ENCODE measurements around the gene BRPF1. TPM values are rescaled to one million over a fixed set of nuclear protein-coding genes. Genes with fewer than 3 reads are reported as not detected.

The BRPF1 gene
- polyA plus RNA-seq, 1 donor from 2014 or later = 14.9 TPM

DNA sequence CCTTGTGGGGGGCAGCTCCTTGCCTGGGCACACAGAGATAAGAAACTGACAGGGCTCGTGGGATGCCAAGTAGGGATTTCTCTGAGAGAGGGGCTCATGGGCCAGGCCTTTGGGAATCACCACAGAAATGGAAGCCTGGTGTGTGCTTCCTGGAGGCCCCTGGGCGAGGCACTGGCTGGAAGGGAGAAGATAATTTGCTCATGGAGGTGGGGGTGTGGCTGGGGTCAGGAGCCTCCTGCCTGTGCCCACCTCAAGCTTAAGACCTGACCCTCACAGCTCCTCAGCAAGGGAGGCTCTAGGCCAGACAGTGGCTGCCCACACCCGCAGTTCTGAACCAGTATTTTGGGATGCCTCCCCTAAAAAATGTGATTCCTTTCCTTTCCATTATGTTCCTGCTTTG is 44.8 kb upstream of the BRPF1 start:
- Histone ChIP-seq H3K9me3 (ENCODE audit: low read length) (no peaks in the 10 kb centered on the region), H3K9ac (ENCODE audit: low read length) (no peak overlapping the region), H3K9me2 (ENCODE audit: insufficient read depth, low read length) (no peaks in the 10 kb centered on the region), H3K4me2 (ENCODE audit: low read length) (no peak overlapping the region), H3K4me3 (ENCODE audit: low read length) (no peak overlapping the region), H4K20me1 (ENCODE audit: insufficient read depth) (no peaks in the 10 kb centered on the region), H2AFZ (ENCODE audit: low read depth, low read length) (no peak overlapping the region), H3K27ac (ENCODE audit: low read length) (no peak overlapping the region), H3K79me2 (replicated peaks; ENCODE audit: insufficient read depth, low read length) (no peaks in the 10 kb centered on the region), H3K27me3 (ENCODE audit: insufficient read depth, low read depth, low read length) (no peaks in the 10 kb centered on the region), H3F3A (ENCODE audit: insufficient read depth, low read length, poor library complexity, severe bottlenecking) (no peaks in the 10 kb centered on the region), H3K36me3 (ENCODE audit: insufficient read depth, low read length) (no peaks in the 10 kb centered on the region)
- no peak for TF ChIP-seq POLR2AphosphoS5 (IDR thresholded peaks at IDR 0.05)
- TF ChIP-seq RAD21 (conservative IDR thresholded peaks at IDR 0.05) = no peak
- no peak for TF ChIP-seq MXI1 (conservative IDR thresholded peaks at IDR 0.05; ENCODE audit: poor library complexity, severe bottlenecking)
- TF ChIP-seq, protein P1, sequence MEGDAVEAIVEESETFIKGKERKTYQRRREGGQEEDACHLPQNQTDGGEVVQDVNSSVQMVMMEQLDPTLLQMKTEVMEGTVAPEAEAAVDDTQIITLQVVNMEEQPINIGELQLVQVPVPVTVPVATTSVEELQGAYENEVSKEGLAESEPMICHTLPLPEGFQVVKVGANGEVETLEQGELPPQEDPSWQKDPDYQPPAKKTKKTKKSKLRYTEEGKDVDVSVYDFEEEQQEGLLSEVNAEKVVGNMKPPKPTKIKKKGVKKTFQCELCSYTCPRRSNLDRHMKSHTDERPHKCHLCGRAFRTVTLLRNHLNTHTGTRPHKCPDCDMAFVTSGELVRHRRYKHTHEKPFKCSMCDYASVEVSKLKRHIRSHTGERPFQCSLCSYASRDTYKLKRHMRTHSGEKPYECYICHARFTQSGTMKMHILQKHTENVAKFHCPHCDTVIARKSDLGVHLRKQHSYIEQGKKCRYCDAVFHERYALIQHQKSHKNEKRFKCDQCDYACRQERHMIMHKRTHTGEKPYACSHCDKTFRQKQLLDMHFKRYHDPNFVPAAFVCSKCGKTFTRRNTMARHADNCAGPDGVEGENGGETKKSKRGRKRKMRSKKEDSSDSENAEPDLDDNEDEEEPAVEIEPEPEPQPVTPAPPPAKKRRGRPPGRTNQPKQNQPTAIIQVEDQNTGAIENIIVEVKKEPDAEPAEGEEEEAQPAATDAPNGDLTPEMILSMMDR (IDR thresholded peaks at IDR 0.05; ENCODE audit: poor library complexity, severe bottlenecking) = no peak
- no peak for TF ChIP-seq SMC3 (conservative IDR thresholded peaks at IDR 0.05; ENCODE audit: poor library complexity)

DNA sequence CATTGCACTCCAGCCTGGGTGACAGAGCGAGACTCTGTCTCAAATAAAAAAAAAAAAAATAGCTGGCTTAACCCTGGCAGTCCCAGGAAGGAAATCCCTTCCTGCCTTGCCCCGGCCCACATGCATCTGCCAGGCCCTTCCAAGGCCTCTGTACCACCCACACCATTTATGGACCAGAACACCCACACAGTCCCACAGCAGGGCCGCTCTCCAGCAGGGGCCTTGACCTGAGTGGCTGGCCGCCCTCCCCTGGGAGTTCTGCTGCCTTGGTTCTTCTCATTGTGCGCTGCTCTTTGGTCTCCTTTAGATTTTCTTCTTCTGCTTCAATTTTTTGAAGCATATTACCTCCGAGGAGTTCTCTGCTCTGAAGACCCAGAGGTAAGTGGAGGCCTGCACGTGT is 44.0 kb upstream of the BRPF1 start:
- H3K27me3 ChIP-seq (ENCODE audit: insufficient read depth, low read depth, low read length) = no peaks in the 10 kb centered on the region
- no peaks in the 10 kb centered on the region for H4K20me1 ChIP-seq (ENCODE audit: insufficient read depth)
- H3K27ac ChIP-seq (ENCODE audit: low read length) = no peak overlapping the region
- TF ChIP-seq, protein P1 (IDR thresholded peaks at IDR 0.05; ENCODE audit: poor library complexity, severe bottlenecking) = no peak
- TF ChIP-seq POLR2AphosphoS5 (IDR thresholded peaks at IDR 0.05) (no peak), TAF1 (IDR thresholded peaks at IDR 0.05; ENCODE audit: low read depth) (no peak), SMC3 (conservative IDR thresholded peaks at IDR 0.05; ENCODE audit: poor library complexity) (no peak), RAD21 (conservative IDR thresholded peaks at IDR 0.05) (no peak), EZH2 (IDR thresholded peaks at IDR 0.05; ENCODE audit: borderline replicate concordance, insufficient read depth, low read length, poor library complexity, severe bottlenecking) (no peak), MXI1 (conservative IDR thresholded peaks at IDR 0.05; ENCODE audit: poor library complexity, severe bottlenecking) (no peak), EP300 (conservative IDR thresholded peaks at IDR 0.05; ENCODE audit: poor library complexity, severe bottlenecking) (no peak)
- TF ChIP-seq, protein P2, sequence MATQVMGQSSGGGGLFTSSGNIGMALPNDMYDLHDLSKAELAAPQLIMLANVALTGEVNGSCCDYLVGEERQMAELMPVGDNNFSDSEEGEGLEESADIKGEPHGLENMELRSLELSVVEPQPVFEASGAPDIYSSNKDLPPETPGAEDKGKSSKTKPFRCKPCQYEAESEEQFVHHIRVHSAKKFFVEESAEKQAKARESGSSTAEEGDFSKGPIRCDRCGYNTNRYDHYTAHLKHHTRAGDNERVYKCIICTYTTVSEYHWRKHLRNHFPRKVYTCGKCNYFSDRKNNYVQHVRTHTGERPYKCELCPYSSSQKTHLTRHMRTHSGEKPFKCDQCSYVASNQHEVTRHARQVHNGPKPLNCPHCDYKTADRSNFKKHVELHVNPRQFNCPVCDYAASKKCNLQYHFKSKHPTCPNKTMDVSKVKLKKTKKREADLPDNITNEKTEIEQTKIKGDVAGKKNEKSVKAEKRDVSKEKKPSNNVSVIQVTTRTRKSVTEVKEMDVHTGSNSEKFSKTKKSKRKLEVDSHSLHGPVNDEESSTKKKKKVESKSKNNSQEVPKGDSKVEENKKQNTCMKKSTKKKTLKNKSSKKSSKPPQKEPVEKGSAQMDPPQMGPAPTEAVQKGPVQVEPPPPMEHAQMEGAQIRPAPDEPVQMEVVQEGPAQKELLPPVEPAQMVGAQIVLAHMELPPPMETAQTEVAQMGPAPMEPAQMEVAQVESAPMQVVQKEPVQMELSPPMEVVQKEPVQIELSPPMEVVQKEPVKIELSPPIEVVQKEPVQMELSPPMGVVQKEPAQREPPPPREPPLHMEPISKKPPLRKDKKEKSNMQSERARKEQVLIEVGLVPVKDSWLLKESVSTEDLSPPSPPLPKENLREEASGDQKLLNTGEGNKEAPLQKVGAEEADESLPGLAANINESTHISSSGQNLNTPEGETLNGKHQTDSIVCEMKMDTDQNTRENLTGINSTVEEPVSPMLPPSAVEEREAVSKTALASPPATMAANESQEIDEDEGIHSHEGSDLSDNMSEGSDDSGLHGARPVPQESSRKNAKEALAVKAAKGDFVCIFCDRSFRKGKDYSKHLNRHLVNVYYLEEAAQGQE (IDR thresholded peaks at IDR 0.05; ENCODE audit: borderline replicate concordance) = no peak
- no peaks in the 10 kb centered on the region for H3F3A ChIP-seq (ENCODE audit: insufficient read depth, low read length, poor library complexity, severe bottlenecking)
- no peaks in the 10 kb centered on the region for H3K36me3 ChIP-seq (ENCODE audit: insufficient read depth, low read length)
- no peak overlapping the region for H3K4me2 ChIP-seq (ENCODE audit: low read length)
- no peaks in the 10 kb centered on the region for H3K79me2 ChIP-seq (replicated peaks; ENCODE audit: insufficient read depth, low read length)
- H3K4me3 ChIP-seq (ENCODE audit: low read length) = no peak overlapping the region
- no peak overlapping the region for H3K9ac ChIP-seq (ENCODE audit: low read length)
- no peaks in the 10 kb centered on the region for H3K9me3 ChIP-seq (ENCODE audit: low read length)
- no peak overlapping the region for H2AFZ ChIP-seq (ENCODE audit: low read depth, low read length)
- no peaks in the 10 kb centered on the region for H3K9me2 ChIP-seq (ENCODE audit: insufficient read depth, low read length)
